Measurements from ENCODE around the gene TMEM9. TPM values are rescaled to one million over a fixed set of nuclear protein-coding genes. Genes with fewer than 3 reads are reported as not detected.
A peak's percentile ranks its signal among the peaks of the same experiment; 100 is the strongest.

Gene TMEM9
- total RNA-seq, 2 experiments from 2014 or later, result 15.7 to 16.5 TPM

GRCh38 chr1:201114245-201115131 is 39.8 kb downstream of the TMEM9 start:
- Mint-ChIP-seq H3K36me3 (ENCODE audit: low read depth) (no peaks in the 10 kb centered on the region), H3K4me1 (ENCODE audit: low read depth) (peaks cover 30% of the 10 kb centered on the region), H3K4me3 (peak overlapping the region; percentile 95), H3K9me3 (no peaks in the 10 kb centered on the region), H3K27me3 (no peaks in the 10 kb centered on the region), H3K27ac (peak overlapping the region; percentile 76)
- POLR2A ChIA-PET, result interaction anchor here (0.6 to 2.1 kb wide), 9 partner anchors 12 to 392 kb away, joined by 3 to 8 read pairs (median 4); partner anchors contain the start of genes ASCL5, CSRP1, KIF21B and TMEM9
- peak overlapping the region; percentile 13 to 32 for H3K27ac ChIP-seq (ENCODE audit: low read depth in 1 of 2, low read length in 2 of 2)
- intact Hi-C loops (cut with DNase I, micrococcal nuclease), result loop anchor here (1.0 to 10.0 kb wide), 5 partner anchors 29 to 447 kb away; partner anchors contain the start of genes DDX59 (in 1 of the 2) and KIF21B (in 1 of the 2)
- H3K36me3 ChIP-seq (ENCODE audit: insufficient read depth, low read length), result no peaks in the 10 kb centered on the region
- H3K27me3 ChIP-seq (ENCODE audit: control insufficient read depth in 1 of 2, insufficient read depth in 2 of 2, low read length in 2 of 2), result no peaks in the 10 kb centered on the region
- CTCF ChIA-PET, result interaction anchor here (1.0 to 3.1 kb wide), 8 partner anchors 28 to 142 kb away, joined by 3 to 13 read pairs (median 5); partner anchors contain the start of gene TMEM9
- TF ChIP-seq, protein P1, sequence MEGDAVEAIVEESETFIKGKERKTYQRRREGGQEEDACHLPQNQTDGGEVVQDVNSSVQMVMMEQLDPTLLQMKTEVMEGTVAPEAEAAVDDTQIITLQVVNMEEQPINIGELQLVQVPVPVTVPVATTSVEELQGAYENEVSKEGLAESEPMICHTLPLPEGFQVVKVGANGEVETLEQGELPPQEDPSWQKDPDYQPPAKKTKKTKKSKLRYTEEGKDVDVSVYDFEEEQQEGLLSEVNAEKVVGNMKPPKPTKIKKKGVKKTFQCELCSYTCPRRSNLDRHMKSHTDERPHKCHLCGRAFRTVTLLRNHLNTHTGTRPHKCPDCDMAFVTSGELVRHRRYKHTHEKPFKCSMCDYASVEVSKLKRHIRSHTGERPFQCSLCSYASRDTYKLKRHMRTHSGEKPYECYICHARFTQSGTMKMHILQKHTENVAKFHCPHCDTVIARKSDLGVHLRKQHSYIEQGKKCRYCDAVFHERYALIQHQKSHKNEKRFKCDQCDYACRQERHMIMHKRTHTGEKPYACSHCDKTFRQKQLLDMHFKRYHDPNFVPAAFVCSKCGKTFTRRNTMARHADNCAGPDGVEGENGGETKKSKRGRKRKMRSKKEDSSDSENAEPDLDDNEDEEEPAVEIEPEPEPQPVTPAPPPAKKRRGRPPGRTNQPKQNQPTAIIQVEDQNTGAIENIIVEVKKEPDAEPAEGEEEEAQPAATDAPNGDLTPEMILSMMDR (IDR thresholded peaks at IDR 0.05), result peak; percentile 77
- H3K4me1 ChIP-seq (ENCODE audit: insufficient read depth, low read length), result peaks cover 16% of the 10 kb centered on the region
- ATAC-seq (ENCODE audit: poor library complexity), result peak; percentile 87
- H3K4me3 ChIP-seq (ENCODE audit: low read length), result peak overlapping the region; percentile 84
- H3K9me3 ChIP-seq (ENCODE audit: control insufficient read depth in 1 of 2, insufficient read depth in 1 of 2, low read length in 2 of 2), result no peaks in the 10 kb centered on the region
- DNase-seq, result peak; percentile 45 to 86 (median 64)

DNA sequence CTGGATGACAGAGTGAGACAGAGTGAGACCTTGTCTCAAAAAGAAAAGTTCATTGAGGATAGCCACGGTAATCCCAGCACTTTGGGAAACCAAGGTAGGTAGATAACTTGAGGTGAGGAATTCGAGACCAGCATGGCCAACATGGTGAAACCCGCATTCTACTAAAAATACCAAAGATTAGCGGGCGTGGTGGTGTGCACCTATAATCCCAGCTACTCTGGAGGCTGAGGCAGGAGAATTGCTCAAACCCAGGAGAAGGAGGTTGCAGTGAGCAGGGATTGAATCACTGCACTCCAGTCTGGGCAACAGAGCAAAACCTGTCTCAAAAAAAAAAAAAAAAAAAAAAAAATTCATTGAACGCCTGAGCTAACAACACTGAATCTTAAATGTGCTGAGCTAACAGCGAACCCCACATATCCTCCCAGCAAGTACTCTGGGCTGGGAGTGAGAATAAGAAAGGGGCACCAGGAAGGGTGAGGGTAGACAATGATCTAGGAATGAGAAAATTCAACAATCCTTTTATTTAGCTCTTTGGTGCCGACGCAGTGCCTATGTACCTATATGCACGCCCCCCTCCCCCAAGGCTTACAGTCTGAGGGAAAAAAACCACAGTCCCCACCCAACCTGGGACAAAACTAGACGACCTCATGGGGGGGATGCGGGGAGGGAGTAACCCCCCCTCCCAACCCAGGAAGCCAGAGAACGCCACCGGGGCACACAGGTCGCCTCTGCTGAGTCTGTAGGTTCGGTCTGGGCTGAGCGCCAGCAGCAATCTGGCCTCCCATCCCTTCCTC is 40.6 kb downstream of the TMEM9 start:
- H3K9me3 ChIP-seq (ENCODE audit: control insufficient read depth in 1 of 2, insufficient read depth in 1 of 2, low read length in 2 of 2), result no peaks in the 10 kb centered on the region
- DNase-seq (no peak), ATAC-seq (ENCODE audit: poor library complexity) (no peak)
- Mint-ChIP-seq H3K27ac (peak overlapping the region; percentile 76), H3K4me3 (peak overlapping the region; percentile 95), H3K4me1 (ENCODE audit: low read depth) (peaks cover 23% of the 10 kb centered on the region), H3K27me3 (no peaks in the 10 kb centered on the region), H3K9me3 (no peaks in the 10 kb centered on the region), H3K36me3 (ENCODE audit: low read depth) (no peaks in the 10 kb centered on the region)
- ChIA-PET POLR2A (interaction anchor here (0.9 to 2.1 kb wide), 8 partner anchors 13 to 141 kb away, joined by 3 to 8 read pairs (median 5); partner anchors contain the start of genes ASCL5, KIF21B and TMEM9), CTCF (interaction anchor here (0.7 to 3.1 kb wide), 10 partner anchors 27 to 514 kb away, joined by 3 to 13 read pairs (median 5); partner anchors contain the start of gene TMEM9)
- intact Hi-C loops (cut with DNase I, micrococcal nuclease), result loop anchor here (1.0 to 10.0 kb wide), 4 partner anchors 28 to 141 kb away; partner anchors contain the start of gene KIF21B (in 1 of the 2)
- TF ChIP-seq, protein P1 (IDR thresholded peaks at IDR 0.05), result no peak
- peak overlapping the region in 1 of 2 donors; percentile 32 for H3K27ac ChIP-seq (ENCODE audit: low read depth in 1 of 2, low read length in 2 of 2)
- no peaks in the 10 kb centered on the region for H3K36me3 ChIP-seq (ENCODE audit: insufficient read depth, low read length)
- H3K4me3 ChIP-seq (ENCODE audit: low read length), result peak overlapping the region; percentile 84
- H3K4me1 ChIP-seq (ENCODE audit: insufficient read depth, low read length), result peaks cover 16% of the 10 kb centered on the region
- H3K27me3 ChIP-seq (ENCODE audit: control insufficient read depth in 1 of 2, insufficient read depth in 2 of 2, low read length in 2 of 2), result no peaks in the 10 kb centered on the region

DNA sequence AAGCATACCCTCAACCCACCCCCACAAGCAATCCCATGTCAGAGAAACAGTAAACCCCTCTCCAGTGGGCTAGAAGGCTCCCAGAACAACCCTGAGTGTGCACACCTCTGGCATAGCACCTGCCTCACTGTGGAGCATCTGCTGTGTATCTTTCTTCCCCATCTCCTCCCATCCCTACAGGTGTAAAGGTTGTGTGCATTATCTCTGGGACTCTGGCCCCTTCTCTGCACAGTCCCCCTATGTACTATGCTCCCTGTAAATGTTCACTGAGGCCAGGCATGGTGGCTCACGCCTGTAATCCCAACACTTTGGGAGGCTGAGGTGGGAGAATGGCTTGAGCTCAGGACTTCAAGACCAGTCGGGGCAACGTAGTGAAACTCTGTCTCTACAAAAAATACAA is 41.3 kb downstream of the TMEM9 start:
- TF ChIP-seq, protein P1 (IDR thresholded peaks at IDR 0.05), result no peak
- Histone ChIP-seq H3K4me1 (ENCODE audit: insufficient read depth, low read length) (peaks cover 16% of the 10 kb centered on the region), H3K27me3 (ENCODE audit: control insufficient read depth in 1 of 2, insufficient read depth in 2 of 2, low read length in 2 of 2) (no peaks in the 10 kb centered on the region), H3K9me3 (ENCODE audit: control insufficient read depth in 1 of 2, insufficient read depth in 1 of 2, low read length in 2 of 2) (no peaks in the 10 kb centered on the region), H3K36me3 (ENCODE audit: insufficient read depth, low read length) (no peaks in the 10 kb centered on the region), H3K4me3 (ENCODE audit: low read length) (no peak overlapping the region), H3K27ac (ENCODE audit: low read depth in 1 of 2, low read length in 2 of 2) (no peak overlapping the region)
- H3K27ac Mint-ChIP-seq, result no peak overlapping the region
- peaks cover 23% of the 10 kb centered on the region for H3K4me1 Mint-ChIP-seq (ENCODE audit: low read depth)
- no peaks in the 10 kb centered on the region for H3K9me3 Mint-ChIP-seq
- POLR2A ChIA-PET, result interaction anchor here (1.8 kb wide), 1 partner anchor 13 kb away, joined by 4 read pairs; no protein-coding TSS in a partner anchor
- H3K4me3 Mint-ChIP-seq, result peak overlapping the region; percentile 71
- H3K27me3 Mint-ChIP-seq, result no peaks in the 10 kb centered on the region
- CTCF ChIA-PET, result interaction anchor here (0.7 to 3.1 kb wide), 4 partner anchors 56 to 513 kb away, joined by 3 to 13 read pairs (median 4); no protein-coding TSS in a partner anchor
- intact Hi-C loops (cut with DNase I, micrococcal nuclease), result loop anchor here (5.0 to 10.0 kb wide), 2 partner anchors 71 to 88 kb away; partner anchors contain the start of gene KIF21B (in 1 of the 2)
- ATAC-seq (ENCODE audit: poor library complexity) (no peak), DNase-seq (no peak)
- H3K36me3 Mint-ChIP-seq (ENCODE audit: low read depth), result no peaks in the 10 kb centered on the region

Data from CD4-positive, alpha-beta T cell (primary cell).